Body of pancreas (tissue), 4 donors: Measurements from ENCODE around the gene RPH3AL.

Source experiments
- CTCF ChIP-seq, 7 experiments: fragments of 450-650 bp in 4 of 7; fragments of 200-600 bp in 3 of 7; sonication (generic) in 3 of 7; IDR thresholded peaks; one replicate each; pipeline ENCODE4 v1.5.1; 2016 to 2019; ENCODE audit warnings: antibody characterized with exemption in 7 of 7
- POLR2A ChIP-seq, 3 donors: fragments of 450-650 bp; IDR thresholded peaks; one replicate each; pipeline ENCODE4 v1.6.1; 2016; ENCODE audit warnings: antibody characterized with exemption in 3 of 3, mild to moderate bottlenecking in 2 of 3

- TF ChIP-seq CTCF (IDR thresholded peaks at IDR 0.05) (no peak), POLR2A (IDR thresholded peaks at IDR 0.05) (no peak)
Observed at GRCh38 chr17:280901-281300, 71.7 kb downstream of the RPH3AL start.
